Embryonic facial prominence (tissue), 1 donor: ENCODE data around the gene CWH43.
"Not testable (repeated sequence)": the region's sequence is repeated elsewhere in the genome, so short reads cannot be mapped to it uniquely, and the experiment has no call there.

Experiments used
- DNase-seq: peaks from one replicate; pipeline ENCODE4 v3.0.0-alpha.2; 2016; ENCODE audit errors: extremely low spot score

Gene CWH43

GRCh38 chr4:49097071-49097470 is 111.0 kb downstream of the CWH43 start:
- DNase-seq, result not testable (repeated sequence)

GRCh38 chr4:49097505-49097904 is 111.4 kb downstream of the CWH43 start:
- DNase-seq, result not testable (repeated sequence)

- DNase-seq, result not testable (repeated sequence)
These were observed 112.1 kb downstream of the CWH43 start for GRCh38 chr4:49098034-49098759.

- not testable (repeated sequence) for DNase-seq
These were observed 113.9 kb downstream of the CWH43 start for GRCh38 chr4:49099831-49100444.

GRCh38 chr4:49102344-49102898 is 116.3 kb downstream of the CWH43 start:
- DNase-seq, result not testable (repeated sequence)

- not testable (repeated sequence) for DNase-seq
These were observed 117.5 kb downstream of the CWH43 start for GRCh38 chr4:49103436-49104136.

- DNase-seq, result not testable (repeated sequence)
These were observed 118.3 kb downstream of the CWH43 start for GRCh38 chr4:49104231-49104930.

- not testable (repeated sequence) for DNase-seq
These were observed 119.3 kb downstream of the CWH43 start for GRCh38 chr4:49105248-49105904.

- not testable (repeated sequence) for DNase-seq
These were observed 121.2 kb downstream of the CWH43 start for GRCh38 chr4:49107262-49107661.

- not testable (repeated sequence) for DNase-seq
These were observed 122.3 kb downstream of the CWH43 start for GRCh38 chr4:49108183-49108978.

- DNase-seq, result not testable (repeated sequence)
These were observed 123.6 kb downstream of the CWH43 start for GRCh38 chr4:49109567-49110166.

- not testable (repeated sequence) for DNase-seq
These were observed 124.5 kb downstream of the CWH43 start for GRCh38 chr4:49110579-49110978.
